TTC549 (cell line): ENCODE results near the gene PCDH11Y.
"Not testable (repeated sequence)": the region's sequence is repeated elsewhere in the genome, so short reads cannot be mapped to it uniquely, and the experiment has no call there.

ENCODE experiments used
- FAIRE-seq: peaks from 2 replicates; lab custom pipeline; 2012; peaks lifted over from hg19 to GRCh38; lab: Jason Lieb, UNC

PCDH11Y gene

GRCh38 chrY:5000057-5000456 is at the start of gene PCDH11Y:
PCDH11Y (plus strand) TSS chrY:5000296; CDS start chrY:5057100, 56,804 bp downstream.
- FAIRE-seq: not testable (repeated sequence)

GRCh38 chrY:4967894-4968293 is 32.2 kb upstream of the PCDH11Y start:
- not testable (repeated sequence) for FAIRE-seq

GRCh38 chrY:4991743-4992400 is 8.2 kb upstream of the PCDH11Y start:
- FAIRE-seq: not testable (repeated sequence)

GRCh38 chrY:4994892-4995291 is 5.2 kb upstream of the PCDH11Y start:
- FAIRE-seq: not testable (repeated sequence)

GRCh38 chrY:5002476-5003184 is 2.5 kb downstream of the PCDH11Y start:
- FAIRE-seq: not testable (repeated sequence)

GRCh38 chrY:5038972-5039523 is 39.0 kb downstream of the PCDH11Y start:
- not testable (repeated sequence) for FAIRE-seq

GRCh38 chrY:5083017-5083416 is 82.9 kb downstream of the PCDH11Y start:
- FAIRE-seq: not testable (repeated sequence)

GRCh38 chrY:5182998-5183397 is 182.9 kb downstream of the PCDH11Y start:
- not testable (repeated sequence) for FAIRE-seq

- FAIRE-seq: not testable (repeated sequence)
These were observed 215.0 kb downstream of the PCDH11Y start for GRCh38 chrY:5215116-5215515.

- not testable (repeated sequence) for FAIRE-seq
These were observed 324.8 kb downstream of the PCDH11Y start for GRCh38 chrY:5324931-5325330.

- FAIRE-seq: not testable (repeated sequence)
These were observed 342.1 kb downstream of the PCDH11Y start for GRCh38 chrY:5342220-5342619.

GRCh38 chrY:5543705-5544104 is 543.6 kb downstream of the PCDH11Y start:
- FAIRE-seq: not testable (repeated sequence)

GRCh38 chrY:5638589-5638988 is 638.5 kb downstream of the PCDH11Y start:
- FAIRE-seq: not testable (repeated sequence)

- FAIRE-seq: not testable (repeated sequence)
These were observed 679.2 kb downstream of the PCDH11Y start for GRCh38 chrY:5679265-5679664.

- not testable (repeated sequence) for FAIRE-seq
These were observed 708.6 kb downstream of the PCDH11Y start for GRCh38 chrY:5708727-5709126.

- not testable (repeated sequence) for FAIRE-seq
These were observed 709.8 kb downstream of the PCDH11Y start for GRCh38 chrY:5709788-5710381.

- not testable (repeated sequence) for FAIRE-seq
These were observed 761.3 kb downstream of the PCDH11Y start for GRCh38 chrY:5761403-5761802.

GRCh38 chrY:5776485-5776884 is 776.4 kb downstream of the PCDH11Y start:
- FAIRE-seq: not testable (repeated sequence)
